NCI-H82 (cell line): ENCODE measurements around the gene ZNF214.
"Not testable (repeated sequence)": the region's sequence is repeated elsewhere in the genome, so short reads cannot be mapped to it uniquely, and the experiment has no call there.

Experiments used
- DNase-seq: peaks from one replicate; lab custom pipeline; 2025; lab: John Stamatoyannopoulos, UW

Gene ZNF214

DNA sequence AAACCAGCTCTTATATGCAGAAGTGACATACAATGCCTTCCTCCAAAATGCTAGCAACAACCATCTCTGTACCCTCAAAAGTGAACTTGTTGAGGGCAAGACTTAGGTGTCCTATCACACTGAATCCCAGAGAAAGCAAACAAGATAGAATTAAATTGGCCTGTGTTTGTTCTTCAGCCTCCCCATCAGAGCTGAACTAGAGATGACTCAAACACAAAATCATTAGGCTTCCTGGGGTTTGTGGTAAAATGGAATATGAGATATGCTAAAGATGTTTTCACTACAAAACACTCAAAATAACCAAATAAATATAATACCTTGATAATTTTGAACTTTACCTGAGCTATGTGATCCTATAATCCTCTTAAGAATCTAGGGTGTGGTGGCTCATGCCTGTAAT lies 31.6 kb downstream of the ZNF214 start:
- DNase-seq: no peak

DNA sequence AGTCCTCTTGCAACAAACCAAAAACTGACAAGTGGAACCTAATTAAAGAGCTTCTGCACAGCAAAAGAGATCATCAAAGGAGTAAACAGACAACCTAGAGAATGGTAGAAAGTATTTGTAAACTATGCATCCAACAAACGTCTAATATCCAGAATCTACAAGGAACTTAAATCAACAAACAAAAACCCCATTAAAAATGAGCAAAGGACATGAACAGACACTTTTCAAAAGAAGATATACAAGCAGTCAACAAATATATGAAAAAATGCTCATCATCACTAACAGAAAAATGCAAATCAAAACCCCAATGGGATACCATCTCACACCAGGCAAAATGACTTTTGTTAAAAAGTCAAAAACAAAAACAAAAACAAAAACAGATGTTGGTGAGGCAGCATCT lies 33.7 kb downstream of the ZNF214 start:
- DNase-seq: no peak

DNA sequence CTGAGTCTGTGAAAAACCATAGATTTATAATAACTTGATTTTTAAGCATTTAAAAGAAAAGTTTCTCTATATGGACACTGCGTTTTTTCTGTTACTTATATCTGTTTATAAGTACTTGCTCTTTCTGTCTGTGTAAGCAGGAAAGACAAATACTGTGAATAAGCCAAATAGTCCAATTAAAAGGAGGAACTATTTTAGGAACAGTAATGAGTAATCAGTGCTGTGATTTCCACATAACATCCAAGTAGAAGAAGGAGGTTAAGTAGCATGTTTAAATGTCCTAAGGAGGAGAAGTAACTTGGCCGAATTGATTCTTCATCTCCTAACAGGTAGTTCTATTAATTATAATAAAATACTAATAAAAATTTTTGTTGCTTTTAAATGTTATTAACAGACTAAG lies 40.8 kb downstream of the ZNF214 start:
- no peak for DNase-seq

DNA sequence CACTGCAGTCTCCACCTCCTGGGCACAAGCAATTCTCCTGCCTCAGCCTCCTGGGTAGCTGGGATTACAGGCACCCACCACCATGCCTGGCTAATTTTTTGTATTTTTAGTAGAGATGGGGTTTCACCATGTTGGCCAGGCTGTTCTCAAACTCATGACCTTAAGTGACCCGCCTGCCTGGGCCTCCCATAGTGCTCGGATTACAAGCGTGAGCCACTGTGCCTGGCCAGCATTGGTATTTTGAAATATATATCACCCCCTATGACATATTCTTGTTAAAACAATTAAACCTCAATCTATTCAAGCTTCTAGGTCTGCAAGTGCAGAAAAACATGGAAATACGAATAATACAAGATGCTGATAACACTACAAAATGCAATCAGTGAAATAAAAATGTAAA lies 50.3 kb downstream of the ZNF214 start:
- not testable (repeated sequence) for DNase-seq

DNA sequence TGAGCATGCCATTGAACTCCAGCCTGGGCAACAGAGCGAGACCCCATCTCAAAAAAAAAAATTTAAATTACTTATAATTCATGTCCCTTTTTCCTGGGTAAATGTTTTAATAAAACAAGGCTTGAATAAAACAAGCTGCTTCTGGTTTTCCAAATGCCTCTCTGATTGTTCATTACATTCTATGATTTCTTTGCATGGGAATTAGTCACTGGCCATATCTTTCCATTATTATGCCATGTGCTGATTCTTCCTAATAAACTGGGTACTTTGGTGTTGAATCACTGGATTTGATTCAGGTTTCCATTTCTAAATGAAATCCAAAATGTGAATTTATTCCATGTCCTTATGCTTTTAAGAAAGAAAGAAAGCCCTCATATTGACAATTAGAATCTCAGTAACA lies 51.3 kb downstream of the ZNF214 start:
- no peak for DNase-seq

DNA sequence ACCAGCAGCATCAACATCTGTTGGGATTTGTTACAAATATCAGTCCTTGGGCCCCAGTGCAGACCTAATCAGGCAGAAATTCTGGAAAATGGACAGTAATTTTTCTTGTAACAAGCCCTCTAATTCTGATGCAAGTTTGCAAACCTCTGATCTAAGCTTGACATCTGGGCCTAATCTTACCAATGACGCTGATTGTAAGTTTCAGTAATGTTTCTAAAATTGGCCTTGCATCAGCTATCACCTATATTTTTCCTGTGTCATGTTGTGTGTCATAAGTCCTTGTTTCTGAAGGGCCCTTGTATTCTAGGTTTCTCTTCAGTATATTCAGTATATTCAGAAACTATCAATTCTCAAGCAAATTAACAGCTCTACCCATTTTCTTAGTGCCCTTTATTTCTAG lies 57.5 kb downstream of the ZNF214 start:
- DNase-seq: no peak

DNA sequence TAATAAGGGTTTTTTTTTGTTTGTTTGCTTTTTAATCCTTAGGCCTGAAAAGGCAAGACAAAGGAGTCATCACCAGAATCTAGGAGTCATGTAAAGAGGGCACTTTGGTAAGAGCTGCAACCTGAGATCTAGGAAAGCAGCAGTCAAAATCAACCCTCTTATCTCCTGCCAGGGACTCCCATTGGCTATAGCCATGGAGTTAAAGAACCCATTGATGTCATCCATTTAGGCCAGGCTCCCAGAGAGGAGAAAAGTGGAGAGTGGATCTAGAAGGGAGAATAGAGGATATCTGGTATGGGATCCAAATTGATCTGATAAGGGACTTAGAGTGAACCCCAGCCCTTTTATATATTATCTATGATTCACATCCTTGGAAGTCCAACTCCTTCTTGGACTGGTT lies 58.0 kb downstream of the ZNF214 start:
- DNase-seq: no peak

DNA sequence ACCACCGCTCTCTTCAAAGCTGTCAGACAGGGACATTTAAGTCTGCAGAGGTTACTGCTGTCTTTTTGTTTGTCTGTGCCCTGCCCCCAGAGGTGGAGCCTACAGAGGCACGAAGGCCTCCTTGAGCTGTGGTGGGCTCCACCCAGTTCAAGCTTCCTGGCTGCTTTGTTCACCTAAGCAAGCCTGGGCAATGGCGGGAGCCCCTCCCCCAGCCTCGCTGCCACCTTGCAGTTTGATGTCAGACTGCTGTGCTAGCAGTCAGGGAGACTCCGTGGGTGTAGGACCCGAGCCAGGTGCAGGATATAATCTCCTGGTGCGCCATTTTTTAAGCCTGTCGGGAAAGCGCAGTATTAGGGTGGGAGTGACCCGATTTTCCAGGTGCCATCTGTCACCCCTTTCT lies 65.9 kb downstream of the ZNF214 start:
- not testable (repeated sequence) for DNase-seq
